Caco-2 (cell line): Measurements from ENCODE around the gene PAM. TPM values are rescaled to one million over a fixed set of nuclear protein-coding genes. Genes with fewer than 3 reads are reported as not detected.
"Not testable (repeated sequence)": the region's sequence is repeated elsewhere in the genome, so short reads cannot be mapped to it uniquely, and the experiment has no call there.

ENCODE experiments used
- BruUV-seq: library from RNA; stranded (reverse); fragments of 400-500 nt; replicated peaks from 2 replicates; lab custom pipeline; 2021; lab: Mats Ljungman, UMichigan
- CTCF ChIA-PET: fragments of 300-600 bp; sonication (Branson Sonifier 250); formaldehyde crosslinking; loops from one replicate; lab custom pipeline; 2022; ENCODE audit warnings: antibody characterized with exemption; lab: Charles Lee
- POLR2A ChIA-PET: fragments of 300-600 bp; sonication (Branson Sonifier 250); formaldehyde crosslinking; loops from one replicate; lab custom pipeline; 2022; ENCODE audit warnings: antibody characterized with exemption; lab: Charles Lee
- DNase-seq, 2 experiments: peaks; one replicate each; pipeline versions ENCODE4 v3.0.0 to v3.0.0-alpha.2; 2020 to 2022
- H3K27me3 ChIP-seq: replicated peaks from 2 replicates; pipeline ENCODE4 v1.6.0; 2011; ENCODE audit warnings: low read length; ENCODE audit not compliant: control insufficient read depth, insufficient read depth
- H3K36me3 ChIP-seq: 2 replicates; pipeline ENCODE4 v1.5.1; 2011; ENCODE audit warnings: low read length; ENCODE audit not compliant: control insufficient read depth, insufficient read depth
- H3K4me1 ChIP-seq: fragments of 250-450 bp; sonication (Bioruptor Pico); 2 replicates; pipeline ENCODE4 v1.5.1; 2020; ENCODE audit warnings: mild to moderate bottlenecking
- H3K4me3 ChIP-seq: 2 replicates; pipeline ENCODE4 v1.5.1; 2011; ENCODE audit warnings: low read depth, mild to moderate bottlenecking, control low read depth, low read length
- H3K9me3 ChIP-seq: fragments of 250-450 bp; sonication (Bioruptor Pico); 2 replicates; pipeline ENCODE4 v1.5.1; 2020; ENCODE audit warnings: mild to moderate bottlenecking, moderate library complexity
- H3K27ac Mint-ChIP-seq: one replicate; pipeline ENCODE4 v1.8.0; 2022; ENCODE audit warnings: mixed read lengths; ENCODE audit not compliant: unreplicated experiment
- H3K27me3 Mint-ChIP-seq: one replicate; pipeline ENCODE4 v1.8.0; 2022; ENCODE audit warnings: mixed read lengths; ENCODE audit not compliant: insufficient read depth, unreplicated experiment
- H3K36me3 Mint-ChIP-seq: one replicate; pipeline ENCODE4 v1.8.0; 2022; ENCODE audit warnings: mild to moderate bottlenecking, mixed read lengths; ENCODE audit not compliant: insufficient read depth, unreplicated experiment
- H3K4me1 Mint-ChIP-seq: one replicate; pipeline ENCODE4 v1.8.0; 2022; ENCODE audit warnings: low read depth, mixed read lengths; ENCODE audit not compliant: unreplicated experiment
- H3K4me3 Mint-ChIP-seq: one replicate; pipeline ENCODE4 v1.8.0; 2022; ENCODE audit warnings: mild to moderate bottlenecking, moderate library complexity, mixed read lengths; ENCODE audit not compliant: unreplicated experiment
- H3K9me3 Mint-ChIP-seq: one replicate; pipeline ENCODE4 v1.8.0; 2022; ENCODE audit warnings: mixed read lengths; ENCODE audit not compliant: unreplicated experiment
- intact Hi-C: fragments of 100-400 bp; cut with micrococcal nuclease; formaldehyde crosslinking; loops from one replicate; pipeline ENCODE4 v1.10.0; 2022; ENCODE audit not compliant: unreplicated experiment
- total RNA-seq: library from RNA; stranded (reverse); gene quantifications from 2 replicates; pipeline ENCODE4 v1.2.3, GENCODE V29; 2022
- TF ChIP-seq, protein P1 (sequence below), 2 experiments: fragments of 200-600 bp in 1 of 2; IDR thresholded peaks; 1 replicate in 1 of 2; 2 replicates in 1 of 2; pipeline versions ENCODE4 v1.5.1 to v1.8.0; 2011 to 2022; ENCODE audit warnings: antibody characterized with exemption in 1 of 2, control low read depth in 1 of 2, inconsistent platforms in 1 of 2, low read depth in 1 of 2, low read length in 1 of 2, mild to moderate bottlenecking in 1 of 2, moderate library complexity in 1 of 2; ENCODE audit not compliant: insufficient read depth in 1 of 2, severe bottlenecking in 1 of 2, unreplicated experiment in 1 of 2

PAM gene
- total RNA-seq, 1 experiment from 2014 or later: 48.0 TPM

DNA sequence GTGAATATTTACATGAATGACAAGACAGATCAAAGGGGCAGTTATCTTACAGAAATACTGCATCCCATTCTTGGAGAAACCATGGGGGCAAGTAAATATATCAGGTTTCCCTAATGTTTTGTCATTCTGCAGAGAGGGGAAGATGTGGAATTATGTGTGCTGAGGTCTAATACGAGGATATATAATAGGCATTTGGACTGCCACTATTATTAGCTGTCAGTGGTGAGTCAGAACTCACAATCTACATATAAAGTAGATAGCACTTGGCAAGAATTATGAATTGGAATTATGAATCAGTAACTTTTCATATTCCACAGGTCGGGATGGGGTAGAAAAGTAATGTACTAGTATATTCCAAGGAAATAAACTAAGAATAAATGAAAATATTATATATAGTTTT lies 243.1 kb downstream of the PAM start:
- H3K4me1 ChIP-seq: no peaks in the 10 kb centered on the region
- BruUV-seq: no TSS peak
- ChIA-PET CTCF (no interaction called here), POLR2A (no interaction called here)
- intact Hi-C loops: no loop called here
- no peaks in the 10 kb centered on the region for H3K27me3 ChIP-seq
- Mint-ChIP-seq H3K36me3 (no peaks in the 10 kb centered on the region), H3K4me1 (no peaks in the 10 kb centered on the region), H3K9me3 (no peaks in the 10 kb centered on the region), H3K4me3 (no peak overlapping the region), H3K27me3 (no peaks in the 10 kb centered on the region), H3K27ac (no peak overlapping the region)
- no peaks in the 10 kb centered on the region; the same call in 1 of the 2 replicates for H3K9me3 ChIP-seq
- DNase-seq: no peak
- no peaks in the 10 kb centered on the region for H3K36me3 ChIP-seq
- TF ChIP-seq, protein P1, sequence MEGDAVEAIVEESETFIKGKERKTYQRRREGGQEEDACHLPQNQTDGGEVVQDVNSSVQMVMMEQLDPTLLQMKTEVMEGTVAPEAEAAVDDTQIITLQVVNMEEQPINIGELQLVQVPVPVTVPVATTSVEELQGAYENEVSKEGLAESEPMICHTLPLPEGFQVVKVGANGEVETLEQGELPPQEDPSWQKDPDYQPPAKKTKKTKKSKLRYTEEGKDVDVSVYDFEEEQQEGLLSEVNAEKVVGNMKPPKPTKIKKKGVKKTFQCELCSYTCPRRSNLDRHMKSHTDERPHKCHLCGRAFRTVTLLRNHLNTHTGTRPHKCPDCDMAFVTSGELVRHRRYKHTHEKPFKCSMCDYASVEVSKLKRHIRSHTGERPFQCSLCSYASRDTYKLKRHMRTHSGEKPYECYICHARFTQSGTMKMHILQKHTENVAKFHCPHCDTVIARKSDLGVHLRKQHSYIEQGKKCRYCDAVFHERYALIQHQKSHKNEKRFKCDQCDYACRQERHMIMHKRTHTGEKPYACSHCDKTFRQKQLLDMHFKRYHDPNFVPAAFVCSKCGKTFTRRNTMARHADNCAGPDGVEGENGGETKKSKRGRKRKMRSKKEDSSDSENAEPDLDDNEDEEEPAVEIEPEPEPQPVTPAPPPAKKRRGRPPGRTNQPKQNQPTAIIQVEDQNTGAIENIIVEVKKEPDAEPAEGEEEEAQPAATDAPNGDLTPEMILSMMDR (IDR thresholded peaks at IDR 0.05; ENCODE audit: insufficient read depth in 1 of 2, low read depth in 1 of 2, low read length in 1 of 2, severe bottlenecking in 1 of 2, unreplicated experiment in 1 of 2): no peak
- no peak overlapping the region for H3K4me3 ChIP-seq

DNA sequence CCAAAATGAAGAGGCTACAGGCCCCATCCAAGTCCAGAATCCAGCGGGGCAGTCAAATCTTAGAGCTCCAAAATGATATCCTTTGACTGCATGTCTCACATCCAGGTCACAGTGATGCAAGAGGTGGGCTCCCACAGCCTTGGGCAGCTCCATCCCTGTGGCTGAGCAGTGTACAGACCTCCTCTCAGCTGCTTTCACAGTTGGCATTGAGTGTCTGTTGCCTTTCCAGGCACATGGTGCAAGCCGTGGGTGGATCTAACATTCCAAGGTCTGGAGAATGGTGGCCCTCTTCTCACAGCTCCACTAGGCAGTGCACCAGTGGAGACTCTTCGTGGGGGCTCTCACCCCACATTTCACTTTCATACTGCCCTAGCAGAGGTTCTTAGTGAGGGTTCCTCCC lies 244.1 kb downstream of the PAM start:
- Mint-ChIP-seq H3K27me3 (no peaks in the 10 kb centered on the region), H3K36me3 (no peaks in the 10 kb centered on the region), H3K4me1 (no peaks in the 10 kb centered on the region), H3K4me3 (no peak overlapping the region), H3K27ac (no peak overlapping the region), H3K9me3 (no peaks in the 10 kb centered on the region)
- Histone ChIP-seq H3K36me3 (no peaks in the 10 kb centered on the region), H3K9me3 (no peaks in the 10 kb centered on the region; the same call in 1 of the 2 replicates), H3K4me3 (no peak overlapping the region), H3K27me3 (no peaks in the 10 kb centered on the region), H3K4me1 (no peaks in the 10 kb centered on the region)
- no peak for DNase-seq
- intact Hi-C loops: no loop called here
- BruUV-seq: no TSS peak
- POLR2A ChIA-PET: no interaction called here
- CTCF ChIA-PET: no interaction called here
- TF ChIP-seq, protein P1 (IDR thresholded peaks at IDR 0.05; ENCODE audit: insufficient read depth in 1 of 2, low read depth in 1 of 2, low read length in 1 of 2, severe bottlenecking in 1 of 2, unreplicated experiment in 1 of 2): no peak

DNA sequence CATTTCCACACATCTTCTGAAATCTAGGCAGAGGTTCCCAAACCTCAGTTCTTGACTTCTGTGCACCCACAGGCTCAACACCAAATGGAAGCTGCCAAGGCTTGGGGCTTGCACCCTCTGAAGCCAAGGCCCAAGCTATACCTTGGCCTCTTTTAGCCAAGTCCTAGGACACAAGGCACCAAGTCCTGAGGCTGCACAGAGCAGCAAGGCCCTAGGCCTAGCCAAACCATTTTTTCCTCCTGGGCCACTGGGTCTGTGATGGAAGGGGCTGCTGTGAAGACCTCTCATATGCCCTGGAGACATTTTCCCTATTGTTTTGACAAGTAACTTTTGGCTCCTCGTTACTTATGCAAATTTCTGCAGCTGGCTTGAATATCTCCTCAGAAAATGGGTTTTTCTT lies 244.5 kb downstream of the PAM start:
- H3K27me3 ChIP-seq, intact Hi-C loops, H3K9me3 Mint-ChIP-seq, BruUV-seq, H3K9me3 ChIP-seq, H3K27me3 Mint-ChIP-seq, H3K4me3 ChIP-seq, H3K4me3 Mint-ChIP-seq, CTCF ChIA-PET, H3K4me1 ChIP-seq, POLR2A ChIA-PET, H3K36me3 ChIP-seq, H3K36me3 Mint-ChIP-seq, H3K27ac Mint-ChIP-seq, DNase-seq, H3K4me1 Mint-ChIP-seq: not testable (repeated sequence)

DNA sequence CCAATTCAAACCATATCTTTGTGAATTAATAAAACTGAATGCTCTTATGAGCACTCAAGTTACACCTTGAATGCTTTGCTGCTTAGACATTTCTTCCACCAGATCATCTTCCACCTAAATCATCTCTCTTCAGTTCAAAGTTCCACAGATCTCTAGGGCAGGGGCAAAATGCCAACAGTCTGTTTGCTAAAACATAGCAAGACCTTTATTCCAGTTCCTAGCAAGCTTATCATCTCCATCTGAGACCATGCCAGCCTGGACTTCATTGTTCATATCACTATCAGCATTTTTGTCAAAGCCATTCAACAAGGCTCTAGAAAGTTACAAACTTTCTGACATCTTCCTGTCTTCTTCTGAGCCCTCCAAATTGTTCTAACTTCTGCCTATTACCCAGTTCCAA lies 245.0 kb downstream of the PAM start:
- TF ChIP-seq, protein P1 (IDR thresholded peaks at IDR 0.05; ENCODE audit: insufficient read depth in 1 of 2, low read depth in 1 of 2, low read length in 1 of 2, severe bottlenecking in 1 of 2, unreplicated experiment in 1 of 2): no peak
- no TSS peak for BruUV-seq
- Mint-ChIP-seq H3K27me3 (no peaks in the 10 kb centered on the region), H3K4me1 (no peaks in the 10 kb centered on the region), H3K4me3 (no peak overlapping the region), H3K27ac (no peak overlapping the region), H3K9me3 (no peaks in the 10 kb centered on the region), H3K36me3 (no peaks in the 10 kb centered on the region)
- H3K9me3 ChIP-seq: no peaks in the 10 kb centered on the region; the same call in 1 of the 2 replicates
- no peaks in the 10 kb centered on the region for H3K27me3 ChIP-seq
- H3K4me1 ChIP-seq: no peaks in the 10 kb centered on the region
- DNase-seq: no peak
- H3K4me3 ChIP-seq: no peak overlapping the region
- intact Hi-C loops: no loop called here
- ChIA-PET CTCF (no interaction called here), POLR2A (no interaction called here)
- no peaks in the 10 kb centered on the region for H3K36me3 ChIP-seq
